ENCODE measurements around the gene ACOXL.

Gene ACOXL

DNA sequence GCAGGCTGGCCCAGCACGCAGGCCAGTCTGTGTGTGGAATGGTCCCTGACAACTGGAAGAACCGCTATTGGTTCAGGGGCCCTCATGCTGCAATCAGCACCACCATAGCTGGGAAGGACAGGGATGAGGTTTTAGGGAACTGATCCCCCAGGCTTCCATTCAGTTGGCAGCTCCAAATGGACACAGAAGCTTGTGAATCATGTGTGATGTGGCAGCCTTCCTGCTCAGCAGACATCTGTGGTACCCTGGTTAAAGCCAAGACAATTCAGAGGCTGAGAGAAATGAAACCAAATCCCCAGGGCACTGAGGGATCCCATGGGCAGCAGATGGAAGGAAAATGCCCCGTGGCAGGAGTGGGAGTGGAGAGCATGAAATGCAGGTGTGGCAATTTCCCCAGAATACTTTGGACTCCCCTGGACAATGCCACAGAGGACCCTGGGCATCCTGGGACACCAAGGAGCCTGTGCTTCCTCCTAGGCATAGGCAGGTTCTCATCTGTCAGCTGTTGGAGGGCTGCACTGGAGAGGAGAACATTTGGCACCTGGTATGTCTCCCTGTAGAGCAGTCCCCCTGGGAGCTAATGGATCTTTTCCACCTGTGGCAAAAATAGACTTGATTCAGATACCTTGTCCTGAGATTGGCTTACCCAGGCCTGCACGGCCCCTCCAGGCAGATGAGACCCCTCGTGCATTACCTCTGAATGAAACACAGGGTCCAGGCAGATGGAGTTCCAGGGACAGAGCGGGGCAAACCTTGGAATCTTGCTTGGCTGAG is 226.2 kb downstream of the ACOXL start:
- TF ChIP-seq, protein P1, sequence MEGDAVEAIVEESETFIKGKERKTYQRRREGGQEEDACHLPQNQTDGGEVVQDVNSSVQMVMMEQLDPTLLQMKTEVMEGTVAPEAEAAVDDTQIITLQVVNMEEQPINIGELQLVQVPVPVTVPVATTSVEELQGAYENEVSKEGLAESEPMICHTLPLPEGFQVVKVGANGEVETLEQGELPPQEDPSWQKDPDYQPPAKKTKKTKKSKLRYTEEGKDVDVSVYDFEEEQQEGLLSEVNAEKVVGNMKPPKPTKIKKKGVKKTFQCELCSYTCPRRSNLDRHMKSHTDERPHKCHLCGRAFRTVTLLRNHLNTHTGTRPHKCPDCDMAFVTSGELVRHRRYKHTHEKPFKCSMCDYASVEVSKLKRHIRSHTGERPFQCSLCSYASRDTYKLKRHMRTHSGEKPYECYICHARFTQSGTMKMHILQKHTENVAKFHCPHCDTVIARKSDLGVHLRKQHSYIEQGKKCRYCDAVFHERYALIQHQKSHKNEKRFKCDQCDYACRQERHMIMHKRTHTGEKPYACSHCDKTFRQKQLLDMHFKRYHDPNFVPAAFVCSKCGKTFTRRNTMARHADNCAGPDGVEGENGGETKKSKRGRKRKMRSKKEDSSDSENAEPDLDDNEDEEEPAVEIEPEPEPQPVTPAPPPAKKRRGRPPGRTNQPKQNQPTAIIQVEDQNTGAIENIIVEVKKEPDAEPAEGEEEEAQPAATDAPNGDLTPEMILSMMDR (IDR thresholded peaks at IDR 0.05) = no peak

DNA sequence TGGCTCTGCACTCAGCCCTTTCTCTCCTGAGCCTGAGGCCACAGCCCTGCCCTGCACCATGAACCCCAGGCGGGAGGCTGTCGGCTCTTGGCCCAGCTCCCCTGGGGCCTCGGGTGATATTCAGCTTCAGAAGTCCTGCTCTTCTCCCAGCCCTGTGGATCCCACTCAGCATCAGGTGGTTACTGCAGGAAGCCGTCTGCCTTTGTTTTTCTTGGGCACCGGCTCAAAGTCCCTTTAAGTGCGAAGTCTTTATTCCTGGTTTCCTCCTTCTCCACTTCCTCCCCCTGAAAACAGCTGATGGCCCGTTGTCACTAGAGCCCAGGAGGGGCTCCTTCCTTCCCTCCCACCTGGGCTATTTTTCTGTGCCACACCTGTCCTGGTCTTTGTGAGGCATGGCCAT is 226.8 kb downstream of the ACOXL start:
- TF ChIP-seq, protein P1 (IDR thresholded peaks at IDR 0.05) = no peak

DNA sequence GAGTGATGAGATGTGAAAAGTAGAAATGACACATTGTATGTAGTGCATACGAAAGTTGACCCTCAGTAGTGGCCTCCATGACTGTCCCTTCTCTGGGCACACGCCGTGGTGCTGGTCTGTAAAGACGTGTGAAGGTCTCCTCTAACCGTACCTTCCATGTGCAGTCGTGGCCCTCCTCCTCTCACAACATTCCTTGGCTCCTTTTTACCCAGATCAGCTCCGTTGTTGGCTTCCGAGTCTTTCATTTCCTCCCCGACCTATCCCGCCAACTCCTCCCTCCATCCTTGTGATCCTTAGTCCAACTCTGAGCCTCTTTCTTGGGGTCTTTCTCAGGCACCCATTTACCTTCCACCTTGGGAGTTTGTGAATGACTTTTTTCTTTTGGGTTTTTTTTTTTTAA is 227.9 kb downstream of the ACOXL start:
- TF ChIP-seq, protein P1 (IDR thresholded peaks at IDR 0.05) = no peak

DNA sequence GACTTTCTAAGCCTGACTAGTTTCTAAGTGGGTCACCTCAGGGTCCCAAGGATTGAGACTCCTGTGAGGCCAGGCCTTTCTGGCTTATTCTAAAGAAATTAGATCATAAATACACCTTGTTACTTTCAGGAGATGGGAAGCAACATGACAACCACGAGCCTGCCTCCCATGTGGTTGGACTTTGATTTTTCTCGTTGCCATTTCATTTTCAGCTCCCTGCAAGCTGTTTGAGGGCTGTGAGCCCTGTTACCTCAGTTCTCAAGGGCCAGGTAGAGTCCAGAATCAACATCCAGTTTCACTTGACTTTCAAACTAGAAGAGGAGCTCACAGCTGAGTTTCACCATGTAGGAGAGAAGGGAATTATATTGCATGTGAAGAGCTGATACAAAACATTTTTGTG is 228.6 kb downstream of the ACOXL start:
- TF ChIP-seq, protein P1 (IDR thresholded peaks at IDR 0.05) = no peak

DNA sequence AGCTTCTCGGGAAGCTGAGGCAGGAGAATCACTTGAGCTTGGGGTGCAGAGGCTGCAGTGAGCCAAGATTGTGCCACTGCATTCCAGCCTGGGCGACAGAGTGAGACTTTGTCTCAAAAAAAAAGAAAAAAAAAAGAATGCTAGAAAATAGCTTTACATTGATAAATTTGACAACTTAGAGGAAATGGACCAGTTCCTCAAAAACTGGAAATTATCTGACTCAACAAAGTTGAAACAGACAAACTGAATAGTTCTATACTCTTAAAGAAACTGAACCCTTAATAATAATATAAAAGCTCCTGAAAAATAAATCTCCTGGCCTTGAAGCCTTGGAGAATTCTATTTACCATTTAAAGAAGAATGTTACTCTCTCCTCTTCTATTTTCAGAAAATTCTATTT is 237.3 kb downstream of the ACOXL start:
- TF ChIP-seq, protein P1 (IDR thresholded peaks at IDR 0.05) = no peak

DNA sequence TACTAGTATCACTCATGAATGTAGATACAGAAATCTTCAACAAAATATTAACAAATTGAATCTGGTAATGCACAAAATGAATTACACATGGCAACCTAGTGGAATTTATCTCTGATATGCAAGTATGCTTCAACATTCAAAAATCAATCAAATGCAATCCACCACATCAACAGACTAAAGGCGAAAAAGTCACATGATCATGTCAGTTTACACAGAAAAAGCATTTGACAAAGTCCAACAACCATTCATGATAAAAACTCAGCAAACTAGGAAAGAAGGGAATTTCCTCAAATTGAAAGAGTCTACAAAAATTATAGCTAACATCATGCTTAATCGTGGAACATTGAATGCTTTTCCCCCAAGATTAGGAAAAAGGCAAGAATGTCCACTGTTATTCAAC is 237.8 kb downstream of the ACOXL start:
- TF ChIP-seq, protein P1 (IDR thresholded peaks at IDR 0.05) = no peak

DNA sequence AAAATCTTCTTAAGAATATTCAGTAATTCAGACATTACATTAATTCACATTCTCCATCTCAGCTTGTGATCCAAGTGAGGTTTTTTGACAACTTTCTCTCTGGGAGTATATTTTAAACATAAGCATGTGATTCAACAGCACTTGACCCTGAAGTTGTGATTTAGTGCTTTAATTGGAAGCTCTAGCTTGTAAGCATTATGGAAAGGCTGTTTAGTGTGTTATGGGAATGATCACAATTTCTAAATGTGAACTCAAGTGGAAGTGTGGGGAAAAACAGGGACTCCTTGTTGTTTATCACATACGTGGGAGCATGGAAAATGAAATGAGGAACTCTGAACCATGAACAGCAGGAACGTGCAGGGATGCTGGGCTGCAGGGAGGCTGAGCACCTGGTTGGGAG is 239.4 kb downstream of the ACOXL start:
- TF ChIP-seq, protein P1 (IDR thresholded peaks at IDR 0.05) = no peak

DNA sequence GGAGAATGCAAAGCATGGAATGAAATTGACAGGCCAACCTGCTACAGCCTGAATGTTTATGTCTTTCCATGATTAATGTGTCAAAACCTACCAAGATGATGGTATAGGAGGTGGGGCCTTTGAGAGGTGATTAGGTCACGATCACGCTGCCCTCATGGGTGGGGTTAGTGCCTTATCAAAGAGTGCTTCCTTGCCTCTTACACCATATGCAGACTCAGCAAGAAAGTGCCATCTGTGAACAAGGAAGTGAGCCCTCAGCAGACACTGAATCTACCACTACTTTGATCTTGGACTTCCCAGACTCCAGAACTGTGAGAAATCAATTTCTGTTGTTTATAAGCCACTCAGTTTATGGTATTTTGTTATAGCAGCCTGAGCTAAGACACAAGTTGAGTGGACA is 240.9 kb downstream of the ACOXL start:
- TF ChIP-seq, protein P1 (IDR thresholded peaks at IDR 0.05) = no peak

Data from LNCAP (cell line).